Measurements from ENCODE around the gene VPS26A.
"Not testable (repeated sequence)": the region's sequence is repeated elsewhere in the genome, so short reads cannot be mapped to it uniquely, and the experiment has no call there.

The VPS26A gene

DNA sequence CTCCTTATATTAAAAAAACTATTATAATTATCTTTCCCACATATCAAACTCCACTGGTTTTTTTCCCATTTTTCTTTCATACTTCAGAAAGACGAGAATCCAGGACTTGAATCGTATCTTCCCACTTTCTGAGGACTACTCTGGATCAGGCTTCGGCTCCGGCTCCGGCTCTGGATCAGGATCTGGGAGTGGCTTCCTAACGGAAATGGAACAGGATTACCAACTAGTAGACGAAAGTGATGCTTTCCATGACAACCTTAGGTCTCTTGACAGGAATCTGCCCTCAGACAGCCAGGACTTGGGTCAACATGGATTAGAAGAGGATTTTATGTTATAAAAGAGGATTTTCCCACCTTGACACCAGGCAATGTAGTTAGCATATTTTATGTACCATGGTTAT, 20.2 kb upstream of the VPS26A start:
- DNase-seq: no peak

DNA sequence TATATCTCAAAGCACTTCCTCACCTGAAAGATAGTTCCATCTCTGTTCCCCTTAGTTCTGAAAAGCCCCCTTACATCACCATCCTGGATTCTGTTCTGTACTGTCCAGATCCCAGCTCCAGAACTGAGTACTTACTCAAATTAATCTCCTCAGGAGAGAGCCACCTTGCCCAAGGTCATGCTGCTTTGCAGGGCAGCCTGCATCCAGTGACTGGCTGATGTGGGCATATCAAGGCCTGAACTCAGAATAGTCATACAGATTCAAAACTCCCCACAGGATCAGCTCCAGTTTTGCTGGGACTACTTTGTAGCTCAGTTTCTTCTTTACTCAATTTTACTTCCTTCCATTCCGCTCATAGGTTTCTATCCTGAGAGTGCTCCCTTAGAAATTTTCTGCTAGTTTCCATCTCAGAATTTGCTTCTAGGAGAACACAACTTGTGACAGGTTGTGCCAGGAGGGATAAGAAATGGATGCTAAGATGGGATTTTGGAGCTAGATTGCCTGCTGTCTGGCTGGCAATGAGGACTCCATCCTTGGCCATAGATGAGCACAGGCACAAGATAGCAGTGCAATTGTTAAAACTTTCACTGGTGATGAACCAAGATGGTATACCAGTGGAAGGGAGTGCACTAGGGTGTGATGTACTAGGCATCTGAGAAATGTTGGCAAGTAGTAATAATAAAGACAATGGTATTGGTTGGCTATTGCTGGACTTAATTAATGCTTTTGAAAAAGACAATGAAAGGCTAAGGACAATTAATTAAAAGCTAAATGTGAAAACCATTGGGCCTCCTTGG, 18.8 kb upstream of the VPS26A start:
- no peak for DNase-seq

DNA sequence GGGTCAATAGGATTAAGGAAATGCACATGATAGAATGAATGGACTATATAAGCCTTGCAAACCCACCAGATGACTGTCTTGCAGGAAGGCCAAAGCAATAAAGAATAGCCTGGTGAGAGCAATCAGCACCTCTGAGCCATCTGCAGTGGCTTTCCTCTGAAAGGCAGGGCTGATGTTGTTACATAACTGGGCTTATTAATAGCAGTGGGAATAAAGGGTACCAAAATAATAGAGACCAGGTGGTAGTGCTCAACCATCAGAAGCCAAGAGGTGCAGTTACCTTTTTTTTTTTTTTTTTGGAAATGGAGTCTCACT, 16.8 kb upstream of the VPS26A start:
- DNase-seq: no peak

DNA sequence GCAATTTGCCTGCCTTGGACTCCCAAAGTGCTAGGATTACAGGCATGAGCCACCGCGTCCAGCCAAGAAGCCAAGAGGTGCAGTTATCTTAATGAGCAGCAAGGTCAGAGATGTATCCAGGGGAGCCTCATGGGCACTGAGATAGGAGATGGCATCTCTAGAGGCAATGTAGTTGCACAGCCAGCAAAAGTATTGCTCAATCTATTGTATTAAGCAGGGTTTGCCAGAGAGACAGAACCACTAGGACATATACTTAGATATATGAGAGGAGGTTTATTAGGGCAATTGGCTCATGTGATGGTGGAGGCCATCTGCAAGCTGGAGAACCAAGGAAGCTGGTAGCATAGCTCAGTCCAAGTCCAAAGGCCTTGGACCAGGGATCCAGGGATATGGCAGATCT, 16.3 kb upstream of the VPS26A start:
- DNase-seq: no peak

DNA sequence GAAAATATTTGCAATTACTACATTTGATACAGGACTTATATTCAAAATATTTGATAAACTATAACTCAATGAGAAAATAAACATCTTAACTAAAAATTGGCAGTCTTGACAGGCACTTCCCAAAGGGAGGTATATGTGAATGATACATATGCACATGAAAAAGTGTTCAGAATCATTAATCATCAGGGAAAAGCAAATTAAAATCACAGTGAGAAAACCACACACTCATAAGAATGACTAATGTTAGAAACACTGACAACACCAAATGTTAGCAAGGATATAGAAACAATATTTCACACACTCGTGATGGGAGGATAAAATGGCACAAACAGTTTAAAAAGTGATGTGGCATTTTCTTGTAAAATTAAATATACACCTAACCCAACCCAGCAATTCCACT, 4.1 kb upstream of the VPS26A start:
- DNase-seq: peak; percentile 20

DNA sequence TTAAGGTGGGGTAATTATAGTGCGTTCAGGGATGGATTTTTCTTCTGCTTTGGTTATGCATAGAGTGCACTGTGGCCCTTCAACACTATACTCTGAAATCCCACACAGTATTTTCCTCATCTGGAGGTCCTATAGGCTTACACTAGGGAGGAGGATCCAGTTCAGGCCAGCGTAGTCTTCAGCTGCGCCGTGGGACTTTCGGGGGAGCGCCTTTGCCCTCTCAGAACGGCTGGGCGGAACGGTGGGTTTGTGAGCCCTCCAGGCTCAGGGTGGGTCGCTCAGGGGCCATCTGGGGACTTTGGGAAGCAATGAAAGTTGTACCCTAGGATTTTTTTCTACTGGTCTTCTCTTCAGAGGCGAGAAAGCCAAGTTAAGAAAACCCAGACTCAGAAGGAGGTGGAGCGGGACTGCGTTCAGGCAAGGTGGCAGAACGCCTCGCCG, 652 bp upstream of the VPS26A start:
- peak; percentile 56 for DNase-seq

DNA sequence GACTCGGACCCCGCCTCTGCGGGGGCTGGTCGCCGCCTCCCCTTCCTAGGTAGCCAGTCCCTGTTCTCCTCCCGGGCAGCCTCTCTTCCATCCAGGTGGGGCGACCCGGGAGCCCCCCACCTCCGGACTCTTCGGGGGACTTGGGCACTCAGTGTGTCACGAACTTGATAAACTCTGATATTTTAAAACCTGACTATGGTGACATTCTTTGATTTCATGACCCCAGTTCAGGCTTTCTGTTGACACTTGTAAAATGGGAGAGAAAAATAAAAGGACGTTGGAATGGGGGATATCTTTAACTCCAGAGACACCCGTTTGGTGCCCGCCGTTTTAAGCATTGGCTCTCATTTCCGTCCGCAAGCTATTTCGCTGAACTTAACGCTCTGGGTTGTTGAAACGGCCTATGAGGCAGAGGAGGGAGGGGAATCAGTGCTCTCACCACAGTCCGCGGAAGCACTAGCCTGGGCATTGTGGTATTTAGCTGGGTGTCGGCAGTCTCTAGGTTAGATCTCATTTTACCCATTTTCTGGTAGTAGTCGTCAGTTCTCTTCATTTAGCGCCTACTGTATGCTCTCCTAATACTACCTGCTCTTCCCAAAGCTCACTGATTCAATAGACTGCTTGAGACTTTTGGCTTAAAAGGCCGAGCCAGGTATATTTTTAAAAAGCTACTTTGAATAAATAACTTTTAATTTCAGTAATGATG, 738 bp downstream of the VPS26A start:
- DNase-seq: peak; percentile 62

DNA sequence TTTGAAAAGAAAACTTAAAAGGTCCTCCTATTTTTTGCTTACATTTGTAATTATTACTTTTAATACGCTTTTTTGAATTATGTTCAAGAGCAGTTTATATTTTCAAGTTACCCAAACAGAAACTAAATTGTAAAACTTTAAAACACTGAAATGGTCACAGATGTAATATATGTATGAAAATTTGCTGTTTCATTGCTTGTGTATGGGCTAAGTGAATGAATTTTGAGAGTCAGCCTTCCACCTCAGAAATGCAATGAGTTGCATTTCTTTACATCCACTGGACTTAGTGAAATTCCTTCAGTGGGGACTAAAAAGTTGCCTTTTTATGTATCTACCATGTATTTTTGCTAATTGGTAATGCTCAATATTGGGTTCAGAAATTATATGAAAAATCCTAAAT, 1.6 kb downstream of the VPS26A start:
- no peak for DNase-seq

DNA sequence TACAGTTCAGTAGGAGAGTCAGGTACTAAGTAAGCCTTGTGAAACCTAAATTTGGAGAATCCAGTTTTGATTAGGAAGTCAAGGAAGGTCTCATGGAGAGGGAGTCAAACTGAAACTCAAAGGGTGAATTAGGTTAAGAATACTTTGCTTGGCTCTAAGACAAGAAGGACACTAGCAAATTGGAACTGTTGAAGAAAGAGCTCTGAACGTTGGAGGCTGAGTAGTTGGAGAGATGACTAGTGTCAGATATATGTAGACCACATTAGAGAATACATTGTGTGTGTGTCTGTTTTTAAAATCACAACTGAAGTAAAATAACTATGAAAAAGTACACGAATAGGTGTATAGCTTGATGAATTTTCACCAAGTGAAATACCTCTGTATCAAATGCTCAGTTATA, 6.3 kb downstream of the VPS26A start:
- no peak for DNase-seq

DNA sequence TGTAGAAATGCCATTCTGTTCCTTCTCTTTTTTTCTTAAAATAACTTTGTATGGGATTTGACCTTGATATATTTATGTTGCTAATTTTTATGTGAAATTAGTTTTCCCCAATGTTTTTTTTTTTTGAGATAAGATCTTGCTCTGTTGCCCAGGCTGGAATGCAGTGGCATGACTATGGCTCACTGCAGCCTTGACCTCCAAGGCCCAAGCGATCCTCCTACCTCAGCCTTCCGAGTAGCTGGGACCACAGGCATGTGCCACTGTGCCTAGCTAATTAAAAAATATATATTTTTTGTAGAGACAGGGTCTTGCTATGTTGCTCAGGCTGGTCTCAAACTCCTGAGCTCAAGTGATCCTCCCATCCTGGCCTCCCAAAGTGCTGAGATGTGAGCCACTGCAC, 16.0 kb downstream of the VPS26A start:
- no peak for DNase-seq

DNA sequence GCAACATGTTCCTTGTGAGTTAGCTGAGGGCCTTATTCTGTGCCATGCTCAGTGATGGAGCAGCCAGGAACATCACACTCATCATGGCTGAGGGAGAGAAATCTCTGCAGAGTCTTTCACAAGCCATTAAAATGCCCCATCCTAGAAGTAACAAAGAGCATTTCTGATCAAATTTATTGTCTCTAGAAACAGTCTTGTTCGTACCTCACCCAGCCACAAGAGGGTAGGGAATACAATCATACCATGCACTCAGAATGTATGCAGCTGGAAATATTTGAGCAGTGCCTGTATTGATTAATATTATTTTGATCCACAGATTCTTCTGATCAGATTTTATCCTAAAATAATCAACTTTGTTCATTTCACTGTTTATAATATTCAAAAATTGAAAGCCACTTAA, 17.3 kb downstream of the VPS26A start:
- DNase-seq: no peak

DNA sequence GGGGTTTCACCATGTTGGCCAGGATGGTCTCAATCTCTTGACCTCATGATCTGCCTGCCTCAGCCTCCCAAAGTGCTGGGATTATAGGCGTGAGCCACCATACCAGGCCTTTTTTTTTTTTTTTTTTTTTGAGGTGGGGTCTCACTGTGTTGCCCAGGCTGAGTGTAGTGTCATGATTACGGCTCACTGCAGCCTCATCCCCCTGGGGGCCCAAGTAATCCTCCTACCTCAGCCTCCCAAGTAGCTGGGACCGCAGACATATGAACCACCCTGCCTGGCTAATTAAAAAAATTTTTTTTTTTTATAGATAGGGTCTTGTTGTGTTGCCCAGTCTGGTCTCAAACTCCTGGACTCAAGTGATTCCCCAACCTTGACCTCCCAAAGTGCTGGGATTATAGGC, 18.1 kb downstream of the VPS26A start:
- not testable (repeated sequence) for DNase-seq

DNA sequence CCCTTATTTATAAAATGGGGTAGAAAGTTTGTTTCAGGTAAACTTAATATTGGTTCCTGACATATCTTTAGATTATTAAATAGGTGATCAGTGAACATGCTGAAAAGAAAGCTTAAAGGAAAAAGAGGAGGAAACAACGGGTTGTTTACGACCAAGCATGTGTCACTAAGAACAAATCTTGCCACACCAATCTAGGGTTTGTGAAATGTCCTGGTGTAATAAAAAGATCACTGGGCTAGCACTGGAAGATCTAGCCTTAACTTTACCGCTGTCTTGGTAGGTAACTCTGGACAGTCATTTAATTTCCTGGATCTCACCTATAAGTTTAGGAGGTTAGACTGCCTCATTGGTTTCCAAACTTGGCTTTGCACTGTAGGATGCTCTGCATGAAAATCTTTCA, 19.0 kb downstream of the VPS26A start:
- DNase-seq: no peak

DNA sequence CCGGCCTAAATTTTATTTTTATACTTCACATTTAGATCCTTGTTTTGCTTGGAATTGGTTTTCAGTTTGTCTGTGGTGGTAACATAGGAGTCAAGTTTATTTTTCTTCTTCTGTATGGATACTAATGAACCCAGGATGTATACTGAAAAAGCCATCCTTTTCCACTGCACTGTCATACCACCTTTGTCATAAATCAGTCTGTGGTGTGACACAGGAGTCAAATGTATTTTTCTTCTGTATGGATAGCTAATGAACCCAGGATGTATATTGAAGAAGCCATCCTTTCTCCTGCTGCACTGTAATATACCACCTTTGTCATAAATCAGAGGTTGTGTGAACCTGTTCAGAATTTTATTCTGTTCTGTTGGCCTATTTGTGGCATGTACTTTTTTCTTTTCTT, 21.4 kb downstream of the VPS26A start:
- DNase-seq: no peak

DNA sequence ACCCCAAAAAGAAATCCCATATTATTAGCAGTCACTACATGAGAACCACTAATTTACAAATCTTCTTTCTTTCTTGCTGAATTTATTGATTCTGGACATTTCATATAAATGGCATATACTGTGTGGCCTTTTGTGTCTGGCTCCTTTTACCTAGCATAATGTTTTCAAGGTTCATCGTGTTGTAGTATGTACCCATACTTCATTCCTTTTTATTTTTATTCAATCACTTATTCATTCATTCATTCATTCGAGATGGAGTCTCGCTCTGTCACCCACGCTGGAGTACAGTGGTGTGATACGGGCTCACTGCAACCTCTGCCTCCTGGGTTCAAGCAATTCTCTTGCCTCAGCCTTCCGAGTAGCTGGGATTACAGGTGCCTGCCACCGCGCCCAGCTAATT, 21.9 kb downstream of the VPS26A start:
- DNase-seq: no peak

DNA sequence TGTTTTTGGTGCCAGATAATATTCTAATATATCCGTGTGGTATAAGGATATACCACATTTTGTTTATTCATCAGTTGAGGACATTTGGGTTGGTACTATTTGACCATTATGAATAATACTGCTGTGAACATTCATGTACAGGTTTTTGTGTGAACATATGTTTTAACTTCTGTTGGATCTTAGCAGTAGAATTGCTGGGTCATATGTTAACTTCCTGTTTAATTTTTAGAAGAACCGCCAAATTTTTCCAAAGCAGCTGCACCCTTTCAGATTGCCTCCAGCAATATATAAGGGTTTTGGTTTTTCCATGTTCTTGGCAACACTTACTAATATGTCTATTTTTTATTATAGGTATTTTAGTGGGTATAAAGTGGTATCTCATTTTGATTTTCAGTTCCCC, 22.8 kb downstream of the VPS26A start:
- no peak for DNase-seq

DNA sequence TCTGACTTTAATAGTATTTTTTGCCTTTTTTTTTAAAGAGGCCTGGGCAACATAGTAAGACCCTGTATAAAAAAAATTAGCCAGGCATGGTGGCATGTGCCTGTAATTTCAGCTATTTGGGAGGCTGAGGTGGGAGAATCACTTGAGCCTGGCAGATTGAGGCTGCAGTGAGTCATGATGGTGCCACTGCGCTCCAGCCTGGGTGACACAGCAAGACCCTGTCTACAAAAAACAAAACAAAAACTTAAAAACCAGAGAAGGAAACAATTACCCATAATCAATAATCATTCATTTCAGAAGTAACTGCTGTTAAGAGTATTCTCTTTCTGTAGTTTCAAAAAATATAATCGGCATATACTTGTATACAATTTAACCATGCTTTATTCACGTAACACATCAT, 28.0 kb downstream of the VPS26A start:
- DNase-seq: no peak

DNA sequence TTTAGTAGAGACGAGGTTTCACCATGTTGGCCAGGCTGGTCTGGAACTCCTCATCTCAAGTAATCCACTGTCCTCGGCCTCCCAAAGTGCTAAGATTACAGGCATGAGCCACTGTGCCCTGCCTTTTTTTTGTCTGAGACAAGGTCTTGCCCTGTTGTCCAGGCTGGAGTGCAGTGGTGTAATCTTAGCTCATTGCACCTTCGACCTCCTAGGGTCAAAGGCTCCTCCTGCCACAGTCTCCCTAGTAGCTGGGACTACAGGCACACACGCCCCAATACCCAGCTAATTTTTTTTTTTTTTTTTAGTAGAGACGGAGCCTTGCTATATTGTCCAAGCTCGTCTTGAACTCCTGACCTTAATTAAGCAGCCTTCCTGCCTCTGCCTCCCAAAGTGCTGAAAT, 29.2 kb downstream of the VPS26A start:
- no peak for DNase-seq

DNA sequence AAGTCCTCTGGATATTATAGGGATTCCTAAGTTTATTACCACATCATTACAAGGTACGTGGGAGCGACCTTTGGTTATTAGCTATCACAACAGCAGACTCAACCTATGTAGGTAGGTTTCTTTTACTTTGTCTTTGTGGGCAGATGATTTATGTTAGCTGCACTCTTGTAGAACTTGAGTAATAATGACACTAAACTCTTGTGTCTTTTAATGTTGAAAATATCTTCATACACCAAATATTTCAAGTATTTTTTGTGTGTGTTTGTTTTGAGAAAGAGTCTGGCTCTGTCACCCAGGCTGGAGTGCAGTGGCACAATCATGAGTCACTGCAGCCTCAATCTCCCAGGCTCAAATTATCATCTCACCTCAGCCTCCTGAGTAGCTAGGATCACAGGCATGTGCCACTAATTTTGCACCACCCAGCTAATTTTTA, 36.8 kb downstream of the VPS26A start:
- peak; percentile 41 for DNase-seq

DNA sequence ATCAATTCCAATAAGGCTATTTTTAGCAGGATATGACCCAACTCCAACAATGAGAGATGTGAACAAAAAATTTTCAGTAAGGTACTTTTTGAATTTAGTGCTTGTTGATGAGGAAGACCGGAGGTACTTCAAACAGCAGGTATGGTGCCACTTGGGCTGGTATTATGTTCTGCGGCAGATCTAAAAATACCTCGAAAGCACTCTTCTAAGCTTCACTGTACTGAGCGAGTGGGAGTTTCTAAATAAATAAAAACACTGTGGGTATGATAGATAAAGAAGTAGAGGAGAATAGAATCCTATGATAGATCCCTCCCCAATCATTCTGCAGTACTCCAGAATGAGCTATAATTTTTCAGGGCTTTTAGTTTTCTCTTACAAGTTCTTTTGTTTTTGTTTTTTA, 44.5 kb downstream of the VPS26A start:
- no peak for DNase-seq

DNA sequence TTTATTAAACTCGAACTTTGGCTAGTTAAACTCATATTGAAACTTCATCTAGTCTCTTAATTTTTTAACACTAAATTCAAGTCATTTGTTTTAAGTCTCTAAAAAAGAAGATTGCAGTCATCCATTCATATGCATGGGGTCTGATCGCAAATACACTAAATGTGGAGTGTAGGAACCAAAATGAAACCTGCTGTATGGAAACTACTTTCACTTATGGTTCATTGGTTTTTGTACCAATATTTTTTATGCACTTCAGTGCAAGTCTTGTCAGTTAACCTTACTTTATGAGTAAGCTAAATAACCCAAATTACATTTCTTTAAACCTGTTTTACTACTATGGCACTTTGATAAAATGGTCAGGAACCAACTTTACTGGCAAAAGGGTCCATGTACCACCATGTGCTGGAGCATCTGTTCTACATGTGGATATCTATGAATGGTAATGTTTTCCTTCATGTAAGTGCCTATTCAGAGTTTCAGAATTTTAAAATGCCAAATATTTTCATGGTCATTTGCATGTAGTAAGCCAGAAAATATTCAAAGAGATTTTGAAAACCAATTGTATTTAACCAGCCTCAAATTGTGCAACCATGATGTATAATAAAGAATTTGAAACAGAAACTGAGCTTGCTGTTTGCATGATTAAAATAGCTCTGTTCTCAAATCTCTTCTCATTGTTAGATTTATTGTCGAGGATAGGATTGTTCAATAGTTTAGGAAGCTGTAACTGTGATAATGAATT, 48.4 kb downstream of the VPS26A start:
- no peak for DNase-seq

DNA sequence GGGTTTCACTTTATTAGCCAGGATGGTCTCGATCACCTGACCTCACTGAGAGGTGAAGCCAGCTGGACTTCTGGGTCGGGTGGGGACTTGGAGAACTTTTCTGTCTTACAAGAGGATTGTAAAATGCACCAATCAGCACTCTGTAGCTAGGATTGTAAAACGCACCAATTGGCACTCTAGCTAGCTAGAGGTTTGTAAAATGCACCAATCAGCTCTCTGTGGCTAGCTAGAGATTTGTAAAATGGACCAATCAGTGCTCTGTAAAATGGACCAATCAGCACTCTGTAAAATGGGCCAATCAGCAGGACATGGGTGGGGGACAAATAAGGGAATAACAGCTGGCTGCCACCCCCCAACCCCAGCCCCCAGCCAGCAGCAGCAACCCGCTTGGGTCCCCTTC, 51.3 kb downstream of the VPS26A start:
- not testable (repeated sequence) for DNase-seq

DNA sequence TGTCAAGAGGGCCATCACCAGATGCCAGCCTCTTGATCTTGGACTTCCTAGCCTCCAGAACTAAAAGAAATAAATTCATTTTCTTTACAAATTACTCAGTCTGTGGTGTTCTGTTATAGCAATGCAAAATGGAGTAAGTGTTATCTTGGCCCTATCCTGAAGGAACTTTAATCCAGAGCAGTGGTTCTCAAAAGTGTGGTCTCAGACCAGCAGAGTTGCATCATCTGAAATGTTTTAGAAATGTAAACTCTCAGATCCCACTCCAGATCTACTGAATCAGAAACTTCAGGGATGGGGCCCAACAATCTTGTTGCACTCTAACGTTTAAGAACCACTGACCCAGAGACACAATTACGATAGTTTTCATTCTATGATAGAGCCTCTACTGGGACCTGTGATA, 52.8 kb downstream of the VPS26A start:
- DNase-seq: no peak

DNA sequence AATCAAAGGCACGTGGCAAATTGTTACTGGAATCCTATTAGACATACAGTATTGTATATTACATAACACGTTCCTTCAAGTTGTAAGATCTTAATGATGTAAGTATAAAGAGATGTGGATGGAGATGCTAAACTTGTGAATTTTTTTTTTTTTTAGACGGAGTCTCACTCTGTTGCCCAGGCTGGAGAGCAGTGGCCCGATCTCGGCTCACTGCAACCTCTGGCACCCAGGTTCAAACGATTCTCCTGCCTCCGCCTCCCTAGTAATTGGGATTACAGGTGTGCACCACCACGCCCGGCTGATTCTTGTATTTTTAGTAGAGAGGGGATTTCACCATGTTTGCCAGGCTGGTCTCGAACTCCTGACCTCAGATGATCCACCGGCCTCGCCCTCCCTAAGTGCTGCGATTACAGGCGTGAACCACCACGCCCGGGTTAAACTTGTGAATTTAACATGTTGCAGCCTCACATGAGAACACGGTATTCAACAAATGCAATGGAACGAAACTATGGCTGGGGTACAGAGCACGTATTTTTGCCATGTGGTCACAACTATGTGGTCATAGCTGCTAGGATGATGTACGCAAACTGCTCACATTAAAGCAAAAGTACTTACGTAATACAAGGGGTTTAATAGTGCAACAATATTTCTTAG, 55.2 kb downstream of the VPS26A start:
- no peak for DNase-seq
